ENCODE measurements around the gene NTN1. TPM values are rescaled to one million over a fixed set of nuclear protein-coding genes. Genes with fewer than 3 reads are reported as not detected.

NTN1 gene
- polyA plus RNA-seq, 1 experiment = 0.05 TPM

DNA sequence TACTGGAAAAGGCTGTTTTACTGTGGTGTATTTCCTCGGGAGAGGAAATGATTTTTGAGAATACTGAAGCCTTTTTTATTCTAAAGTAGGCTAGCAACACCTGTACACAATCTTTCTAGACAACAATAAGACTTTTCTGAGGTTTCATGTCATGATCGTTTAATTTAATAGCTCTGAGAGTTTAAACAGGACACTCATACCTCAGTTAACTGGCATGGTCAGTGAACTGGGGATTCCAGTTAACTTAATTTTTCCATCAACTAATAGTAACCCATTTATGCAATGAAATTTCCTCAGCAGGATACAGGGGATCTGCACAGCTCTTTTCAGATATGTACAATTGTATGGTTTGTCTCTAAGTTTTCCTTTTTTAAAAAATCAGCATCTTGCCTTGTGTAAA is 262.6 kb downstream of the NTN1 start:
- Histone ChIP-seq H3K4me3 (ENCODE audit: low read depth, low read length) (no peak overlapping the region), H3K9me3 (ENCODE audit: control insufficient read depth, insufficient read depth, low read length) (no peaks in the 10 kb centered on the region), H3K27me3 (ENCODE audit: control insufficient read depth, insufficient read depth, low read length) (peaks cover 2% of the 10 kb centered on the region), H3K27ac (ENCODE audit: low read depth, low read length) (no peak overlapping the region)
- no peak for DNase-seq (ENCODE audit: low read depth, low spot score)
- POLR2A ChIA-PET = interaction anchor here (0.6 kb wide), 1 partner anchor 135 kb away, joined by 7 read pairs; no protein-coding TSS in a partner anchor
- CTCF ChIA-PET = interaction anchor here (1.2 to 1.6 kb wide), 2 partner anchors 9 to 26 kb away, joined by 3 to 6 read pairs; no protein-coding TSS in a partner anchor
- TF ChIP-seq, protein P1, sequence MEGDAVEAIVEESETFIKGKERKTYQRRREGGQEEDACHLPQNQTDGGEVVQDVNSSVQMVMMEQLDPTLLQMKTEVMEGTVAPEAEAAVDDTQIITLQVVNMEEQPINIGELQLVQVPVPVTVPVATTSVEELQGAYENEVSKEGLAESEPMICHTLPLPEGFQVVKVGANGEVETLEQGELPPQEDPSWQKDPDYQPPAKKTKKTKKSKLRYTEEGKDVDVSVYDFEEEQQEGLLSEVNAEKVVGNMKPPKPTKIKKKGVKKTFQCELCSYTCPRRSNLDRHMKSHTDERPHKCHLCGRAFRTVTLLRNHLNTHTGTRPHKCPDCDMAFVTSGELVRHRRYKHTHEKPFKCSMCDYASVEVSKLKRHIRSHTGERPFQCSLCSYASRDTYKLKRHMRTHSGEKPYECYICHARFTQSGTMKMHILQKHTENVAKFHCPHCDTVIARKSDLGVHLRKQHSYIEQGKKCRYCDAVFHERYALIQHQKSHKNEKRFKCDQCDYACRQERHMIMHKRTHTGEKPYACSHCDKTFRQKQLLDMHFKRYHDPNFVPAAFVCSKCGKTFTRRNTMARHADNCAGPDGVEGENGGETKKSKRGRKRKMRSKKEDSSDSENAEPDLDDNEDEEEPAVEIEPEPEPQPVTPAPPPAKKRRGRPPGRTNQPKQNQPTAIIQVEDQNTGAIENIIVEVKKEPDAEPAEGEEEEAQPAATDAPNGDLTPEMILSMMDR (IDR thresholded peaks at IDR 0.05; ENCODE audit: low read depth, low read length) = no peak

DNA sequence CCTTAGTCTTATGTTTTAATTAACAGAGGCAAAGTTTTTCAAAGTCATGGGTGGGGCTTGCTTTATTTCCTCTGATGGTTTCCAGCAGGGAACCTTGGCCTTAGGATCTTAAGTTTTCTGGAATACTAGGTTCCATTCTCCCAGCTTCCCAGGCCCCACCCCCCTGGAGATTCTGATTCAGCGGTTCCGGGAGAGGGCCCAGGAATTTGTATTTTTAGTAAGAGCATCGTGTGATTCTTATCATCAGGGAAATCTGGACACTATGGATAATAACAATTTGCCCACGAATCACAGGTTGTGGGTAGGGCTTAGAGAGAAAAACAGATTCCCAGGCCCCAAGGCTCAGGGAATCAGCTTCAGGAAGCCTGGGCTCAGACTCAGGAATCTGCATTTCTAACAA is 263.6 kb downstream of the NTN1 start:
- ChIA-PET CTCF (interaction anchor here (0.7 to 1.6 kb wide), 4 partner anchors 8 to 483 kb away, joined by 3 to 6 read pairs (median 4); no protein-coding TSS in a partner anchor), POLR2A (no interaction called here)
- TF ChIP-seq, protein P1 (IDR thresholded peaks at IDR 0.05; ENCODE audit: low read depth, low read length) = no peak
- H3K27me3 ChIP-seq (ENCODE audit: control insufficient read depth, insufficient read depth, low read length) = no peaks in the 10 kb centered on the region
- no peaks in the 10 kb centered on the region for H3K9me3 ChIP-seq (ENCODE audit: control insufficient read depth, insufficient read depth, low read length)
- no peak for DNase-seq (ENCODE audit: low read depth, low spot score)
- H3K27ac ChIP-seq (ENCODE audit: low read depth, low read length) = no peak overlapping the region
- H3K4me3 ChIP-seq (ENCODE audit: low read depth, low read length) = no peak overlapping the region

DNA sequence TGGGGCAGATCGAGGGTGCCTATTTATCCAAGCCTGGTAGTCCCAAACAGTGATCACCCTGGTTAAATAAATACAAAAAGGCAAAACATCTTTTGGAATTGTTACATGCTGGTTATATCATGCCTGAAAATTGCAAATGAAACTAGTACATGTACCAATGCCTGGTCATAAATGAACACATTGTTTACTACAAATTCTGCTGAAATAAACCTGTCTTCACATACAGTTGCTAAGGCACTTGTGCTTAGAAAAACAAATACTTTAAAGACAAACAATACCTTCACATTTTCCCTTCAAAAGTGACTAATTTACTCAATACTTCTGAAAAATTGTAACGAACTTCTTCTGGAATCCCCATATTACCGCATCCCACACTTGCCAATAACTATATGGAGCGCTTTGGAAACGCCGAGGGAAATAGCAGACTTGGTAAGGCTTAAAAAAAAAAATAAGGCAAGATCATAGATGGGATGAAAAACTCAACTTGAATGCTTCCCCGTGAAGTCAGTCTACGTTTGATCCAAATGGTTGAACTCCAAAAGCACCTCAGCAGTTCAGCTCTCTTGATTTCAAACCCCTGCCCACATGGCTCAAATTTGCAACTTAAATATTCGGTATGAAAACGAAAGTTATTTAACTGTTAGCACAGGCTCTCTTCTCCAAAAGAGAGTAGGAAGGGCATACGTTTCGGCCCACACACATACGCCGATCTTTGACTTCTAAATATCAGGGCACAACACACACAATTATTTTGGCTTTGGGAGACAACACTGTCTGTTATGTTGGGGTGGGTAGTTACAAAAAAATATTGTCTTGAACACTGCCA is 264.5 kb downstream of the NTN1 start:
- H3K4me3 ChIP-seq (ENCODE audit: low read depth, low read length) = peak overlapping the region; percentile 14; the same call in 1 of the 2 replicates
- no peaks in the 10 kb centered on the region for H3K9me3 ChIP-seq (ENCODE audit: control insufficient read depth, insufficient read depth, low read length)
- TF ChIP-seq, protein P1 (IDR thresholded peaks at IDR 0.05; ENCODE audit: low read depth, low read length) = no peak
- DNase-seq (ENCODE audit: low read depth, low spot score) = no peak
- H3K27me3 ChIP-seq (ENCODE audit: control insufficient read depth, insufficient read depth, low read length) = no peaks in the 10 kb centered on the region
- POLR2A ChIA-PET = interaction anchor here (0.6 kb wide), 1 partner anchor 54 kb away, joined by 3 read pairs; no protein-coding TSS in a partner anchor
- CTCF ChIA-PET = no interaction called here
- no peak overlapping the region for H3K27ac ChIP-seq (ENCODE audit: low read depth, low read length)

DNA sequence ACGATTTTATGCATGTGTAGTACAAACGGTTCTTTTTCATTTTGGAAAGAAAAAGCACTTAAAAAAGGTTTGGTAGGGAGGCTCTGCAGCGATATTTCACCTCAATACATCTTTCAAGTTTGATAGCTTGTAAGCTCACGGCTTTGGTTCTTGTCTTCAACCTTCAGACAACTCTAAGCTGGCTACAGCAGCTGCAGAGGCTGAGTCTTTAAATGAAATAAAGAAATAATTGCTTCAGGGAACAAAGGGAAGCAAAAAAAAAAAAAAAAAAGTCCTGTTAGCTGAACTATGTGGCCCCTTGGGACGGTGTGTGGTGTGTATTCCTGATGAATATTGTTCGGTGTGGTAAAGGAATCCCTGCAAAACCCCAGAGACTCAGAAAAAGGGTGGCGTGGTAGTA is 265.1 kb downstream of the NTN1 start:
- Histone ChIP-seq H3K27me3 (ENCODE audit: control insufficient read depth, insufficient read depth, low read length) (no peaks in the 10 kb centered on the region), H3K27ac (ENCODE audit: low read depth, low read length) (no peak overlapping the region), H3K4me3 (ENCODE audit: low read depth, low read length) (no peak overlapping the region), H3K9me3 (ENCODE audit: control insufficient read depth, insufficient read depth, low read length) (no peaks in the 10 kb centered on the region)
- DNase-seq (ENCODE audit: low read depth, low spot score) = no peak
- CTCF ChIA-PET = interaction anchor here (0.6 kb wide), 1 partner anchor 199 kb away, joined by 5 read pairs; no protein-coding TSS in a partner anchor
- POLR2A ChIA-PET = interaction anchor here (0.6 kb wide), 1 partner anchor 55 kb away, joined by 3 read pairs; no protein-coding TSS in a partner anchor
- TF ChIP-seq, protein P1 (IDR thresholded peaks at IDR 0.05; ENCODE audit: low read depth, low read length) = no peak

DNA sequence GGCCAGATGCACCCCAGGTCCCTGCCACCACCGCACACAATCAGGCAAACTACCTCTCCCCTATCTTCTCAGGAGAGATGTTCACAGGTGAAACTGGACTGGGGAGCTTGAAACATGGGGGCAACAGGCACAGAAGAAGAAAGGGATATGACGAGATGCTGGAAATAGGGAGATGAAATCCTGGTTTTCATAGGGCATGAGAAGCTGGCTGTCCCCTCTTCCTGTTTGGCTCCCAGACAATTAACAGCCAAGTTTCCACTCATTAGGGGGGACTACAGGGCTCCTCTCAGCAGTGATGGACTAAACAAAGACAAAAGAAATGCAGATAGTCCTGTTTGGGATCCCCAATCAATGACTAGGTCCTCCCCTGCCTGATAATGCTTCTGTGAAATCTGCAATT is 266.0 kb downstream of the NTN1 start:
- Histone ChIP-seq H3K27ac (ENCODE audit: low read depth, low read length) (no peak overlapping the region), H3K9me3 (ENCODE audit: control insufficient read depth, insufficient read depth, low read length) (no peaks in the 10 kb centered on the region), H3K27me3 (ENCODE audit: control insufficient read depth, insufficient read depth, low read length) (no peaks in the 10 kb centered on the region), H3K4me3 (ENCODE audit: low read depth, low read length) (no peak overlapping the region)
- CTCF ChIA-PET = no interaction called here
- DNase-seq (ENCODE audit: low read depth, low spot score) = no peak
- TF ChIP-seq, protein P1 (IDR thresholded peaks at IDR 0.05; ENCODE audit: low read depth, low read length) = no peak
- POLR2A ChIA-PET = no interaction called here
